ENCODE results near the gene LAMC2.

GRCh38 chr1:183219616-183220009, 33.5 kb downstream of the LAMC2 start:
- TF ChIP-seq EZH2 (IDR thresholded peaks at IDR 0.05; ENCODE audit: insufficient read depth, poor library complexity, severe bottlenecking) (no peak), EZH2phosphoT487 (IDR thresholded peaks at IDR 0.05; ENCODE audit: insufficient read depth, low read depth) (no peak)
